ENCODE data around the gene RAPGEF2.
"Not testable (repeated sequence)": the region's sequence is repeated elsewhere in the genome, so short reads cannot be mapped to it uniquely, and the experiment has no call there.

Gene RAPGEF2

DNA sequence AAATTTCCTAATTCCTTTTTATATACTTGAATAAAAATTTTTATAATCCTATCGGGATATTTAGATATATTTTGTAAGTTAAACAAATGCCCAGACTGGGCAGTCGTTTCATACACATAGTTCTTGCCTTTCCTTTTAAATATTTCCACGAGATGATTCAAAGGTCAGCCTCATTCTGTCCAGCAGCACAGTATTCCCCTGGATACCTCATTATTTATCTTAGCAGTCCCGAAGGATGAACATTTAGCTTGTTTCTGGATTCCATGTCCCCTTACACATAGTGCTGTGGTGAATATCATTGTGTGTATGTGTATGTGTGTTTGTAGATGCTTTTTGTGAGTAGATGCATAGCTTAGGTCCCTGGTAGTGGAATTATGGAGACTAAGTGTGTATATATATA lies 38.3 kb downstream of the RAPGEF2 start:
- no peak for DNase-seq

DNA sequence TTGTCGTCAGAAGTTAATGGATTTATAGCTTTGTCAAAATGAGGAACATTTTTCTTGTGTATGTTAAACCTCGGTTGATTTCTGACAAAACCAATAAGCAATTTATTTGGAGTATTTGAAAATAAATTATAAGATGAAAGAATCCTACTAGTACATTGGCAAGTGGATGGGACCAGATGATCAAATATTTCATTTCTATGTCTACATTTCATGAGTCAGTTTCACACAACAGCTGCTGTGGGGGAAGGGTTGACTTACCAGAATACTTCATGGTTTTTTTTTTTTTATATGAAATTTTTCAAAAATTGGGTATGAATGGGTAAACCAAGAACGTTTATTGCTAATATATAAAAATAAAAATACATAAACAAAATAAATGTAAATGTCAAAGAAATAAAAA lies 39.4 kb downstream of the RAPGEF2 start:
- DNase-seq: no peak

DNA sequence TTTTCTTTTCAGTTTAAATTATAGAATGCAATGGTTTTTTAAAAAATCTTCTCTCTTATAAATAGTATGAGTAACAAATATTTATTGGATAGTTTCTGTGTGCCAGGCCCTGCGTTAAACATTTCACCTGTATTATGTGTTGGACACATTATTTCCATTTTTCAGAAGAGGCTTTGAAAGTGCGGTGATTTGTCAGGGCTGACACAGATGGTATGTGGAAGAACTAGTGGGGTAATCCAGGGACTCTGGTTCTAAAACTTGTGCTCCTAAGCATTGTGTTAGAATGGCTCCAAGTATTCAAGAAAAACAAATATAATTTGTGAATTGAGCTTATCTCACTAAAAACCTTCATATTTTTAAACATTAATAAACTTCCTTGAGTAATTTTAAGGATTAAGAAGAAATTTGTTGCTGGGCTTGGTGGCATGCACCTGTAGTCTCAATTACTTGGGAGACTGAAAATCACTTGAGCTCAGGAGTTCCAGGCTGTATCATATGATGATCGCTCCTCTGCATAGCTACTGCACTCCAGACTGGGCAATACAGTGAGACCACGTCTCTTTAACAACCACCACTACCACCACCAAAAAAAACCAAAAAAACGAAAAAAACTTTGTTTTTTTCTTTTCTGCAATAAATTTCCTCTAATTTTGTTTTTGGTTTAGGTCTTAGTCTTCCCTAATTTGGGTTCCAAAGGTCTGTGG lies 40.0 kb downstream of the RAPGEF2 start:
- no peak for DNase-seq

DNA sequence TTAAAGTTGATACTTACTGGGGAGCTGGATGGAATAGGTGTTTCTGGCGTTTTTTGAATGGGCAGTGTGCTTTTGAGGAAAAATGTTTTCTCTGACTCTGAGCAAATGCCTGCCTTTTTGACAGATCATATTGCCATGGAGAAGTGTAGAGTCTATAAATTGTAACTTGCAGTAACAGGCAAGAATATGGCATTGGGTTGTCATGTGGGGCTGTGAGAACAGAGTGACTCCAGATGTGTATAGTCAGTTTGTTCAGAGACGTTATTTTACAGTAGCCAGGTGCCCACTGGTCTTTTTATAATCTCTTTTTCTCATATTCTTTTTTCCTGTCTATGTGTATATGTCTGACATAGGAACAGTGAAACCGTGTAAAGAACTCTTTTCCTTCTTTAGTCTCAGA lies 40.8 kb downstream of the RAPGEF2 start:
- DNase-seq: no peak

DNA sequence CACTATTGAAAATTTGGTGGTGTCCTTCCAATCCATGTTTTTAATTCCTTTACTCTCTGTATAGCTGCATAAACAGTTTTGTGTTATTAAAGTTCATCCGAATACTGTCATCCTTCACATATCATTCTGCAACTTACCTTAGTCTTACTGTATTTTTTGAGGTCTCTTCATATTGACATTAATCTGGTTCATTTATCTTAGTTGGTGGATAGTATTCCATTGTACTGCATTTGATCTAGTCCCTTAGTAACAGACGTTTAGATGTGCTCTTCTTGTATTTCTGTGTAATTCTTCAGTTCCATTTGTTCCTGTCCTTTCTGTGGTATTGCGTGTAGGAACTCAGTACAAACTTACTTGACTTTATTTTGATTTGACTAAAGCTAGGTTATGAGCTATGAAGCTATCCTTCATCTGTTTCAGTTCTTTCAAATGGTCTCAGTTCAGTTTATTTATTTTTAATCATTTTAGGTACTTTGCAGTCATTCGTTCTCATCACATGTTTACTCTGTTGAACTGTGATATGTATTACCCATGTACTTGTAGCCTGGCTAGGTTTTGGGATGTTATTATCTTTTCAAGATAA lies 41.3 kb downstream of the RAPGEF2 start:
- DNase-seq: no peak

DNA sequence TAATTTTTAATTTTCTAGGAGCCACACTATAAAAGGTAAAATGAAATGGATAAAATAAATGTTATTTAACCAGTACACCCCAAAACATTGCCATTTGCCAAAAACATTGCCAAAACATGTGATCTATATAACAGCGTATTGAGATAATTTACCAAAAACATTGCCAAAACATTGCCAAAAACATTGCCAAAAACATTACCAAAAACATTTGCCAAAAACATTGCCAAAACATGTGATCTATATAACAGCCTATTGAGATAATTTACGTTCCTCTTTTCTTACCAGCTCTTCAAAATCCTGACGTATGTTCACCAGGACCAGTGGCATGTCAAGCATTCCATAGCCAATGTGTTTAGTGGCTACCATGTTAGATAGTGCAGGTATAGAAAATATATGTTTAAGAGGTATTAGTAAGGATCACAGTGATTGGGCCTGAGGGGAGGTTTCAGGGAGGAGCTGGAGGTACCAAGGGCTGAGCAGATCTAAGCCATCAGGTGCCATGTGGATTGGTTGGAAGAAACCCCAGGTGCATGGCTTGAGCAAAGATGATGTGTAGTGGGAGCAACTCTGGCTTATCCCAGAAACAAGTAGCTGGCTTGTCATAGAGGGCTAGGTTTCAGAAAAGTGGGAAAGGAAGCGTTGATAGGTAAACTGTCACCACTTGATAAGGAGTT lies 42.6 kb downstream of the RAPGEF2 start:
- no peak for DNase-seq

DNA sequence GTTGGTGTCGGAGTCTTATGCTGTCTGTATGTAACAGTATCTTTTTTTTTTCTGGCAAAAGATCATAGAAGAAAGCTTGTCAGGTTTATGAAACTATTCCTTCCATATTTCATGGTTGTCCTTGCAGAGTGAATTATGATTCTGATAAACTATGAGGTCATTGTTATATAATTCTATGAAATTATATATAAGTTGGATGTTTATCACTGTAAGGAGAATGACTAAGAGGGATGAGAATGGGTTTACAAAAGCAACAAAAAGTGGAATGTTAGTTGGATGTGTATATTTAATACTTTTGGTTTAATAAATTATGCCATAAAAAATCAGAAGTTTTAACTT lies 43.1 kb downstream of the RAPGEF2 start:
- no peak for DNase-seq

DNA sequence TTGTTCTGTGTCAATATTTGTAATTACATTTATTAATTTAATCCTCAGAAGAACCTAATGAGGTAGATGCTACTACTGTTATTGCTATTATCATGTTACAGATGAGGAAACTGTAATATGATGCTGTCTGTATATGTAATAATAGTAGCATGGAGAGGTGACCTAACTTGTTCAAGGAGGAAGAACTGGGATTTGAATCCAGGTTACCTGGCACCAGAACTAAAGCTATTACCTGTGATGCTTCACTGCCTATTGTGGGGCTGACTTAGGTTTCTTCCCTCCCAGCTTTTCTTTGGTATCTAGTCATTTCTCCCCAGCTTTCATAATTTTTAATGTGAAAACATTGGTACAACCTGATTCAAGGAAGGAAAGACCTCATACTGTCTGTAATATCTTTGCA lies 43.6 kb downstream of the RAPGEF2 start:
- no peak for DNase-seq

DNA sequence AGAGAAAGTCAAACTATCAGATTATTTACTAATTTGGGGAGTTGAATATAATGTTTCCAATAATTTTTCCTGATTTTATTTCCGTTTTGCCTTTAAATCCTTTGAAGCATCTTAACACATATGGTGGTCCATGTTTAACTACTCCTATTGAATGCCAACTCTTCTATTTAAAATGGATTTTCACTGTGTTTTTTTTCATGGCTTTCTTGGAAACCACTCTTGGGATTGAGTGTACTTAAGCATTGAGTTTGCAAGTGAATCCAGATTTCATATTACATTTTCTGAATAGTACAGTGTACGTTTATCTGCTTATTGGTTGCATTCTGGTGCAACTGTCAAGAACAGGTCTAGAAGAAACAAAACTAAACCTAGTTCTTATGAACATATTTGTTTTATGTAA lies 45.6 kb downstream of the RAPGEF2 start:
- no peak for DNase-seq

DNA sequence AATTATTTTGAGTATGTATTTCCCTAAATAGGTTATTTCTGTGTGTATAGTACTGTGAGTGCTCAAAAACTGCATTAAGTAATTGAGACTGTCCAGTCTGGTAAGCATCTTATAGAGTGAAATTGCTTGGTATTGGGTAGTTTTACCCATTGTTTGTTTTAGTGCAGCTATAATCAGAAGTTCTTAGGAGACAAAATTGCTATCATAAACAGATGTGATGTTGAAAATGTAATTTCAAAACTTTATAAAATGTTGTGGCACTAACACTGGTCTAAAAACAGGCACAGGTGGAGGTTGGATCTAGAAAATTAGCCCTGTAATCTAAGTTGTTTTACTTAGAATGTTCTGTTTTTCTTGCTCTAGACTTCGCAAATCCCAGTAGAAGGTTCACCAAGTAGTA lies 46.8 kb downstream of the RAPGEF2 start:
- no peak for DNase-seq

DNA sequence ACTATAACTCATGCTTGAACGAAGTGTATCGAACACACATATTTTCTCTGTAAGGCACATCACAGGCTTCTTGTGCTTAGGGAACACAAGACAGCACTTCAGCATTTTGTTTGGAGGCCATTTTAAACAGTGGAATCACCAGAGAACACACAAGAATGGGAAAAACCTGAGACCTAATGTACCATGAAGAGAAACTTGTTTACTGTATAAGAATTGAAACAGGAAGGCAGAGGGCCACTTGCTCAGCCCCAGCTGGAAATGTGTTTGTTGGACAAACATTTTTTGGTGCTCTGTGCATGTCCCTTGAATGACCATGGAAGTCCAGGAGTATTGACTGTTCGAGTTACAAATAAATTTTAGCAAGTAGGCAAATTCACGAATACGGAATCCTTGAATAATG lies 47.5 kb downstream of the RAPGEF2 start:
- no peak for DNase-seq

DNA sequence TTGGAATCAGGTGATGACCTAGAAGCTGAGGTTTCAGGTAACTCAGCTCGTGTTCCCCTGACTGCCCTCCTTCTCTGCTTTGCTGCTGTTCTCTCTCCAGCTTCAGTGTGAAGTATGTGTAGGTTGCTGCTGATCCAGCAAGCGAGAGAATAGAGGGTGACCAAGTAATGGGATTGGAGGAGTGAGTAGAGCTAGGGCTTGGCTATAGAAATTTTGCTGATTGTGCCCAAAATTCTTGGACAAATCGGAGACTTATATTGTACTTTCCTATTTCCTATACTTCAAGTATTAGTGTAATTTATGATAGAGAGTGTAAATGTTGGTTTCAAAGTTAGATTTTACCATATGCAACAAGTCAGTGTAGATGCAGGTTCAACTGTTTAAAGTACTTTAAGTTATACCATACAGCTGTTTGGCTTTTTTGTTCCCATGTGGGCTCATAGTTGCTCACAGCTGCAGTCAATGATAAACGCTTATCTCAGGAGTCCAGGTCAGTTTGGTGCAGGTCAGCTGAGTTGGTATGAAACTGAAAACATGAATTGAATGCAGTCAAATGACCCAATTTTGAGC lies 48.0 kb downstream of the RAPGEF2 start:
- no peak for DNase-seq

DNA sequence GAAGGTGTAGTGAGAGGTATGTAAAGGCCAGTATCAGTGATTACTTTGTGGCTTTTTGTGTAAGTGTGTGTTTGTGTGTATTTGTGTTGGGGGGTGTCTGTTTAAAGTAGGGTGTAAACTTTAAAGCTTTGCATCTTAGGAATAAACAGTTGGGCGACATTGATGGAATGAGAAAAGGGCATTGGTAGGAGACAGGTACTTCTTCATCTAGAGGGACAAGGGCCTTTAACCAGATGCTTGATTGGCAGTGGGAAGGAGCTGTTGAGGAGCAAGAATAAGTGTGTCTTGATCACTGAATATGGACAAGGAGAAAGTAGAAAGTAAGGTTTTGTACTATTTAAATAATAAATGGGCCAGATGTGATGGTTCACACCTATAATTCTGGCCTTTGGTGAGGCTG lies 48.8 kb downstream of the RAPGEF2 start:
- no peak for DNase-seq

DNA sequence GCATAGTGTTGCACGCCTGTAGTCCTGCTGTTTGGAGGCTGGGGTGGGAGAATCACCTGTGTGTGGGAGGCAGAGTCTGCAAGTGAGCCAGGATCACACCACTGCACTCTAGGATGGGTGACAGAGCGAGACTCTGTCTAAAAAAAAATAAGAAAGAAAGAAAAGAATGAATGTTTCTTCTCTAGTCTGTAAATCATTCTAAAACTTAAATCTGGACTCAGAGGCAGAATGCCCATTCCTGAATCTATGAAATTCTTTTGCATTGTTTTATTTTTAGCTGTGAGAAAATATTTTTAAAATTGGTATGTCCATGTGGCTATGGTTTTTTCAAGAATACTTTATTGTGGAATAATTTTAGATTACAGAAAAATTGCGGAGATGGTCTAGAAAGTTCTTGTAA lies 49.3 kb downstream of the RAPGEF2 start:
- no peak for DNase-seq

DNA sequence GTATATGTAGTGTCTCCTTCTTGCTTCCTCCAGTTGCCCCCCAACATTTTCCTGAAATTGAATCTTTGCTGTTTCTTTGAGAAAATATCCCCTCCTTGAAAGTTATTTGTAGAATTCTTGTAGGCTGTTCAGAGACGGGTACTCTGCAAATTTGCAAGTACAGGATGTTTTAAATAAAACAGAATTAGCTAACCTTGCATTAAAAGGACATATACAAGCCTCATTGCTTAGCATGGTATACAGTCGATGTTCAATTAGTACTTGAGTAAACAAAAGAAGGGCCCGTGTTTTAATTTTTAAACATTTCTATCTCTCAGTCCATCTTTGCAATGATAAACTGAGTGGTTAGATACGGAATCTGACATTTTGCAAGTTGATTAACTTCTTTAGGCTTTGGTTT lies 50.8 kb downstream of the RAPGEF2 start:
- no peak for DNase-seq

DNA sequence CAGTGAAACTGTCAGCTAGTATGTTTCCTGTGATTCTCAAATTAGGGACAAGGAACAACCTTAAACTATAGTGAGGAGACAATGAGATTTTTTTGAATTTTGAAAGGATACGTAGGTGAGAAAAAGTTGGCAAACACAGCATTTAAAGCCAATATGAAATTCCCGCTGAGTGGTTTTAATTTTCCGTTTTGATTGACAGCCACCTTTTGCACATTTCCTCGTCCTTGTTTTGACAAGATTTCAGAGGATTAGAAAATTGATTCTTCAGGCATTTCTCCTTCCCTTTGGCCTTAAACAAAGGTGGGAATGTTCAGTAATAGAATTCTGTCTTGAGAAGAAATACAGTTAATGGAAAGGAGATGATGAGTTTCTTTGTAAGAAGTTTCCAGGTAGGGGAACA lies 52.2 kb downstream of the RAPGEF2 start:
- DNase-seq: no peak

DNA sequence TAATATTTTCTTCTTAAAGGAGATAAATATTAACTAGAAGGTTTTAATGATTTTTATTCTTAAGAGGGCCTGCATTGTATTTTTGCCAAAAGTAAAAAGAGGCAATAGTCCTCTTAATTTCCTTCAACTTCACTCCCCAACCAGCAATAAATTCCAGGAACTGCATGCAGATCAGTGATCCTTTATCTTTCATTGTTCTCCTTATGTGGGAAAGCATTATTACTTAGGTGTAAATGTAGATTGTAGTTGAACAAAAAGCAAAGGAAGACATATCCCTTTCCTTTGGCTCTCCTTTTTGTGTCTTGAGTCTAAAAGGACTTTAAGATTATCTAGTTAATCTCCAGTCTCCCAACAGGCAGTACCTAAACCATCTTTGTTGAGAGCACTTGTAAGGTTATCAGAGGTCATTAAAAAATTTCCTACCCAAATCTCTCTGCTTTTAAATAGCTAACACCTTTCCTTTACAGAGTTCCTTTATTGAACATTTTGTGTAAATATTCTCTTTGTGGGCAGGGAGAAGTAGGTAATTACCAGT lies 55.3 kb downstream of the RAPGEF2 start:
- DNase-seq: no peak

DNA sequence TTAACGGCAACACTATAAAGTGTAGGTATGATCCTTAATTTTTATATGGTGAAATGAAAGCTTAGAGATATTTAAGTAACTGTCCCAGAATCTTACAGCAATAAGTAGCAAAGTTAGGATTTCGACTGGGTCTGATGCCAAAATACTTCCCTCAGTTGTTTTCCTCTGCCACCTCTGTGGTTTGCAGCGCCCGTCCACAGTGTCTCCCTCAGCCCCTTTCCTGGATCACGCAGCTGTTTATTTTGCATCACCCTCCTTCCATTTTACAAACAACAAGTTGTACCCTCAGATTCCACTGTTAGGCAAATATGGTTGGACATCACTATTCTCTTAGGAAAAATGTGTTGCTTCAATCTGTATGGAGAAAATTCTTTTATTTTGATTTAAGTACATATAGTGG lies 56.1 kb downstream of the RAPGEF2 start:
- no peak for DNase-seq

DNA sequence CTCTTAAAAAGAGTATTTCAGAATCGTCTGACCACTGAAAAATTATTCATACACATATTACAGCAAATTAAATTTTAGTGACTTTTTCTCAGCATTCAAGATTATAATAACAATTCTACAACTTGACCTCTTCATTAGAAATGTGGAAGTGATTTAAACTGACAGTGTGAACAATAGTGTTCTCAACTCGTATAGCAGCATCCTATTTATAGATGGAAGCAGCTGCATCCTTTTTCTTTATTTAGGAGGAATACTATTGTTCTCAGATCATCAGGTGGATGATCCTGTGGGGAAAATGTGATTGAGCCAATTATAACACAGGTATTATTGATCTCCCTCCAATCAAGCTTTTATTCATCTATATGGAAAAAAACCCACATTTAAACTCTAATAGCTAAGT lies 56.7 kb downstream of the RAPGEF2 start:
- no peak for DNase-seq

DNA sequence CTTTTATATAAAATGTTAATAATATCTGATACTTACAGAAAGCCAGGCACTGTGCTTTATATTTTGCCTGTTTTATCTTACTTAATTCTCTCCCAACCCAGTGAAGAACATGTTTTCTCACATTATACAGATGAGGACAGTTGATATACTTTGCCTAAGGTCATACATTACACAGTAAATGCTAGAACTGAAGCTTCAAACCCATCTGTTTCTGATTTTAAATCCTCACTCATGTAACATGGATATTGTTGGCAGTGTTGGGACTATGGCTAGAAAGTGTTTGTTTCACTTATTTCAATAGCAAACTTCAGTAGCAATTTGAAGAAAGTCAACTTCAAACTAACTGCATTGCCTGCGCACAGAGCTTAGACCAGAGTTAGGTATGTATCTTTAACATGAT lies 57.4 kb downstream of the RAPGEF2 start:
- no peak for DNase-seq

DNA sequence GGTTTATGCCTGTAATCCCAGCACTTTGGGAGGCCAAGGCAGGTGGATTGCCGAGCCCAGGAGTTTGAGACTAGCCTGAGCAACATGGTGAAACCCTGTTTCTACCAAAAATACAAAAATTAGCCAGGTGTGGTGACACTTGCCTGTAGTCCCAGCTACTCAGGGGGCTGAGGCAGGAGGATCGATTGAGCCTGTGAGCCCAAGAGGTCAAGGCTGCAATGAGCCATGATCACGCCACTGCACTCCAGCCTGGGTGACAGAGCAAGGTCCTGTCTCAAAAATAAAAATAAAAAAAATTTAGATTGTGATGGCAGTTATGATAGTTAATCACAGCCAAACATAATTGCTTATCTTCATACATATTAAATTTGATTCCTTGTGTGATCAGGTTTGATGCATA lies 58.6 kb downstream of the RAPGEF2 start:
- not testable (repeated sequence) for DNase-seq

DNA sequence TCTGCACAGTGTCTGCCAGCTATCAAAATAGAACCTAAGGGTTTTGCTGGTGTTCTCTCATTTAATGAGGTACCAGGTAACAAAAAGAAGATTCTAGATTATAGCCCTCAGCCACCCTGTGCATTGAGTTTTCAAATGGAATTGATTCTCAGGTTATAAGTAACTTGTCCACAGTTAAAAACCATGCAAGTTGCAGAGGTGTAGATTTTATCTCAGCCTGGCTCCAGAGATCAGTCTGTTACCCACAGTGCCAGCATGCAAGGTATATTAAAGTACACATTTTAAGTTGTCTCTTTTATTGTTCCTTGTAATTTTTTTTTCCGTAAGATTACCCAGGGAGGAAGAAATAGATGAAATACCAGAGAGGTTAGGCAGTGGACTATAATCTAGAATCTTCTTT lies 59.7 kb downstream of the RAPGEF2 start:
- no peak for DNase-seq

DNA sequence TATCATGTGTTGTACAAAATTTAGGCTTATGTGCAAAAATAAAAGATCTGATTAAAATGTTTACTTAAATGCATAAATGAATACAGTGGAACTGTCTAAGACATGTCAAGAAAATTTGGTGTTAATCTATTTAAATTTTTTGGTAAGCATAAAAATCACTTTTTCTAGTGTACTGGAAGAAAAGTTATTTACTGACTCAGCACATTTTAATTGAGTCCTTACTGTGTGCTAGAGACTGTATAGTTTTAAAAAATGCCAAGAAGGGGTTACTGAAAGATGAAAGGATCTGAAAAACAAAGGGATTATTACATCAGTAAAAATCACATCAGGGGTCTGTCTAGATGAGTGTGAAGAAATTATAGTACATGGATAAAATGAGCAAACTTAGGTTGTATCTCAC lies 60.6 kb downstream of the RAPGEF2 start:
- DNase-seq: no peak
